Muscle of back (tissue), 11 donors: ENCODE results near the gene CACNG4. TPM values are rescaled to one million over a fixed set of nuclear protein-coding genes. Genes with fewer than 3 reads are reported as not detected.
A peak's percentile ranks its signal among the peaks of the same experiment; 100 is the strongest.

ENCODE experiments used
- DNase-seq, 3 donors: peaks; one replicate each; pipeline versions ENCODE4 v3.0.0 to v3.0.0-alpha.2; 2013
- polyA plus RNA-seq, 10 donors: library from polyadenylated mRNA; unstranded; fragments of 120-200 nt; gene quantifications; one replicate each; pipeline ENCODE4 v1.2.1, GENCODE V29; 2013; ENCODE audit not compliant: insufficient read length in 10 of 10

Gene CACNG4
- polyA plus RNA-seq, 10 donors, result 4.8 to 14.7 (median 12.4) TPM

GRCh38 chr17:67056746-67057490 is 92.4 kb downstream of the CACNG4 start:
- peak in 1 of 3 donors; percentile 34 for DNase-seq

GRCh38 chr17:67058036-67058435 is 93.5 kb downstream of the CACNG4 start:
- DNase-seq, result no peak

- no peak for DNase-seq
Measured at GRCh38 chr17:67059372-67059771, 94.9 kb downstream of the CACNG4 start.

GRCh38 chr17:67063141-67063540 is 98.6 kb downstream of the CACNG4 start:
- no peak for DNase-seq

- DNase-seq, result no peak
Measured at GRCh38 chr17:67066717-67067116, 102.2 kb downstream of the CACNG4 start.

- DNase-seq, result no peak
Measured at GRCh38 chr17:67067571-67068482, 103.3 kb downstream of the CACNG4 start.

- DNase-seq, result no peak
Measured at GRCh38 chr17:67068999-67069398, 104.5 kb downstream of the CACNG4 start.

DNA sequence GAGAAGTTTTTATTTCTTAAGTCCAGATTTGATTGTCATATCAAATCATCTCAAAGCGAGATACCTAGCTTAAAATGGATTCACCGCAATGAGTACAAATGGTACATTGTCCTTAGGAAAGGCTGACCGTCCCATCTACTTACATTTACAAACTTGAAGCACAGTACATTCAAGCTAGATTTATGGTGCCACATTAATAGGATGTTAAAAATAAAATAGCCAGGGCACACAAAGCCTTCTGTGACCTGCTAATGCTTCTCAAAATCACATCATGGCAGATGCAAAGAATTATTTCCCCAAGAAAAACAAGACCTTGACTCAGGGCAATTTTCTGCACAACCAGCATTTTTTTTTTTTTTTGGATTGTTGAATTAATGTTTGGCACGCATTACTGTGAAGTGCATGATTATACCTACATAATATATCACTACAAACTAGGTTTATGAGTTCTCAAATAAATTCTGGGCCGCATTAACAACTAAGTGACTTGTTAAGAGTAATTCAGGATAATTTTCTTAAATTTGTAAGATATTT is 105.2 kb downstream of the CACNG4 start:
- DNase-seq, result no peak

DNA sequence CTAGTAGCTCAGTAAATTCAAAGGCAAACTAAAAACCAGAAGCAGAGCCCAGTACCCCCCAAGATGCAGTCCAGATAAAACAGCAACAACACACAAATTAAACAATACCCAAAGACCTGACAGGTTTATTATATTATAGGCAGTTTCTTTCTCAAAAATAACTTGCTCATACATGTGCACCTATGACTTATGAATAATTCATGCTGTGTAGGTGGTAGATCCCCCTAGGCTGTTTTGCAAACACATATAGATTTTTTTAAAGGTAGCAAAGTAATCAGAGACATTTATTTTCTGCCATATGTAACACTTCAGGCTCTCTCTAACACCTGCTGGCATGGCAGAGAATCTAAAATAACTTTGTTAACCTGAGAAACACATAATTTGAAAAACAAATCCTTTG is 107.1 kb downstream of the CACNG4 start:
- no peak for DNase-seq

DNA sequence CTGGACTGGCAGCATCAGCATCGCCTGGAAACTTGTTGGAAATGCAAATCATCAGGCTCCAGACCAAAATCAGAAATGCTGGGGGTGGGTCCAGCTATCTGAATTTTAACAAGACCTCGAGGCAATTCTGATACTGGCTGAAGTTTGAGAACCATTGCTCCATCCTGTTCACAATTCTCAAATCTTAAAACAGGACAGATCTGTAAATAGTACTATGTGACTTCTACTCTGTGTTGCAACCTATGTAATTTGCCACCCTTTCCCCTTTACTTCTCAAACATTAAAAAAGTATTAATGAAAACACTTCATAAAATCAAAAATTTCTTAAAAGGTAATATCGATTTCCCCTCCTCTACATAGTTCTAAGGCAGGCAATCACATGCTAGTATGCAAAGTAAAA is 108.4 kb downstream of the CACNG4 start:
- no peak for DNase-seq

- no peak for DNase-seq
Measured at GRCh38 chr17:67074781-67075180, 110.3 kb downstream of the CACNG4 start.

DNA sequence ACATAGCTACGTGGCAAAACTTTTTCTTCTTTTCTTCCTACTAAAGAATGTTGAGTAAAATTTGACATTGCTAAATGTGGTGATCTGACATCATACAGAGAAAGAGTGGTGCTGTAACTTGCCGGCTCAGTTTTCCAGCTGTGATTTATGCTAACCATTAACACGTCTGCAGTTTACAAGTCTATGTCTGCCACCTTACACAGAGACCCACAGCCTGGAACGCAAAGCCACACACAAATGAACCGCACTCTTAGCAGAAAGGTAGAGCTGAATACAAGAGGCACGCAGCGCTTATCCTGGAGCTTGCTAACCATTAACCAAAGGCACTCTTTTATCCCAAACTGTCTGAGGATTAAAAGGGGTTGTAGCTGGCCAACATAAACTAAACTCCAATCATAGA is 111.8 kb downstream of the CACNG4 start:
- DNase-seq, result no peak

- no peak for DNase-seq
Measured at GRCh38 chr17:67078292-67078691, 113.8 kb downstream of the CACNG4 start.

DNA sequence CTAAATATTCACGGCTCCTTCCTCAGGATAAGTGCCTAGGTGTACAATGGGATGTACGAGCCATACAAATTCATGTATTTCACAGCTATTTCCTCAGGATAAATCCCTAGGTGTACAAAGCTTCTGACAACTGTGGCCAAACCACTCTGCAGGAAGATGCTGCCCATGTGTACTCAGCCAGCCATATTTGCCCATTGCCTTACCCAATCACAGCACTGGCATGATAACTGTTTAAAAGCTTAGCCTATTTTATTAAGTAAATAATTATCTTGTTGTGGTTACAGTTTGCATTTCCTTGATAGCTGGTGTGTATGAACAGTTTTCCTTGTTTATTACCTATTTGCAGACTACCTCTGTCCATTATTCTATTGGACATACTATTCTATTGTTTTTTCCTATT is 115.0 kb downstream of the CACNG4 start:
- DNase-seq, result no peak

DNA sequence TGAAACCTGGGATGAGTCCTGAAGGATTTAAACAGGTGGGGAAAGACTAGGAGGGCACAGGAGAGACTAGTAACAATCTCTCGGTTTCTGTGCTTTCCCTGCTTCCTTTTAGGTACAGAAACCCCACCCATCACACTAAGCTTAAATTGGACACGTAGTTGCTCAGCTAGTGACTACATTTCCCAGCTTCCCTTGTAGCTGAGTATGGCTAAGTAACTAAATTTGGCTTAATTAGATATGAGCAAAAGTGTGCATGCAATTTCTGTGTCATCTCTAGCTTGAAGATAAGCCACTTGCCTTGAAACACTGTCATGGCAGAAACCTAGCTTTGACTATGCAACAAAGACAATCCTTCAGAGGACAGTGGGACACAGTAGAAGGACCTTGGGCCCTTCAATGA is 116.3 kb downstream of the CACNG4 start:
- DNase-seq, result no peak

- no peak for DNase-seq
Measured at GRCh38 chr17:67082107-67082506, 117.6 kb downstream of the CACNG4 start.

Other genes with a start within 250 kb of the CACNG4 start
- gene CACNG5, start 129.6 kb upstream of the CACNG4 start, polyA plus RNA-seq, result under 1 TPM in 2 of 10 donors, not detected in 8; 0.10 to 0.16 TPM
- gene CACNG1, start 79.8 kb downstream of the CACNG4 start, polyA plus RNA-seq, result 100 to 1,000 TPM; 101 to 249 (median 186) TPM